ENCODE results near the gene DEFB124.
A peak's percentile ranks its signal among the peaks of the same experiment; 100 is the strongest.
"Not testable (repeated sequence)": the region's sequence is repeated elsewhere in the genome, so short reads cannot be mapped to it uniquely, and the experiment has no call there.

DEFB124 gene

DNA sequence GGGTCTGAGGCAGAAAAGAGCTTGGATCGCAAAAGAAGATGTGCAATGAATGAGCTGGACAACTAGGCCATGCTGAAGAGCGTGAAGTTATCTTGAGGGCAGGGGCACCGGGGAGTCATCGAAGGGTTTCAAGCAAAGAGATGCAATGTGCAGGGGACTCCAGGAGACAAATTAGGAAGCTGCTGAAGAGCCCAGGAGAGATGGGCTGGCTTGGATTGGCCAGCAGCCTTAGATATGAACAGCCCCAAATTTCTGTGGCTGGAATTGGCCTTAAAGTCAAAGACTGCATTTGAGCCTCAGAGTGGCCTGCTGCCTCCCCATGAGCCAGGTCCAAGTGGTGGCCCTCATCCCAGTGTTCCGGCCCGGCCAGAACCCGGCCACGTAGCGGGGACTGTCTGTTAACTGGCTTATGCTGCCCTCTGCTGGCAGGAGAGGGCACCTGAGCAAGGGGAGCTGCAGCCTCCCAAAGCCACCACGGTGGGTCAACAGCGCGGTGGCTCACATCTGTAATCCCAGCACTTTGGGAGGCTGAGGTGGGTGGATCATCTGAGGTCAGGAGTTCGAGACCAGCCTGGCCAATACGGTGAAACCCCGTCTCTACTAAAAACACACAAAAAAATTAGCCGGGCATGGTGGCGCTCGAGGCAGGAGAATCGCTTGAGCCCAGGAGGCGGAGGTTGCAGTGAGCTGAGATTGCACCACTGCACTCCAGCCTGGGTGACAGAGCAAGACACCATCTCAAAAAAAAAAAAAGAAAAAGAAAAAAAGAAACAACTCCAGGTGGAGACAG is 28.2 kb upstream of the DEFB124 start:
- not testable (repeated sequence) for H3K36me3 ChIP-seq (ENCODE audit: insufficient read depth, low read length); H3K9ac ChIP-seq (ENCODE audit: low read depth, low read length); H3K9me3 ChIP-seq (ENCODE audit: control insufficient read depth, insufficient read depth, low read length)
- H3K4me1 ChIP-seq (ENCODE audit: insufficient read depth, low read length): peaks cover 11% of the 10 kb centered on the region; the same call in 1 of the 2 replicates

DNA sequence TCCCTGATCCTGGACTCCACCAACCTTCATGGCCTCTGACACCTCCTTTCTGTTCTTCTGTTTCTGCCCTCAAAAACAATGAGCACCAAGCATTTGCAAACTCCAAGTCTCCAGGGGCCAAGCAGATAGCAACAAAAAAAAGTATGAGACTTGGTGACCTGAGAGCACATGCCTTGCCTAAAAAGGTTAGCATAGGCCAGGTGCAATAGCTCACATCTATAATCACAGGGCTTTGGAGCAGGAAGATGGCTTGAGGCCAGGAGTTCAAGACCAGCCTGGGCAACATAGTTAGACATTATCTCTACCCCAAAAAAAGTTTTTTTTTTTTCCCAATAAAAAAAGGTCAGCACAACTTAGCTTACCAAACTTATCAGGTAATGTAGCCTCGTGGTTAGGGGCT is 25.6 kb upstream of the DEFB124 start:
- Histone ChIP-seq H3K4me1 (ENCODE audit: insufficient read depth, low read length) (peaks cover 5% of the 10 kb centered on the region; the same call in 1 of the 2 replicates), H3K9me3 (ENCODE audit: control insufficient read depth, insufficient read depth, low read length) (no peaks in the 10 kb centered on the region), H3K9ac (ENCODE audit: low read depth, low read length) (no peak overlapping the region), H3K36me3 (ENCODE audit: insufficient read depth, low read length) (no peaks in the 10 kb centered on the region)

DNA sequence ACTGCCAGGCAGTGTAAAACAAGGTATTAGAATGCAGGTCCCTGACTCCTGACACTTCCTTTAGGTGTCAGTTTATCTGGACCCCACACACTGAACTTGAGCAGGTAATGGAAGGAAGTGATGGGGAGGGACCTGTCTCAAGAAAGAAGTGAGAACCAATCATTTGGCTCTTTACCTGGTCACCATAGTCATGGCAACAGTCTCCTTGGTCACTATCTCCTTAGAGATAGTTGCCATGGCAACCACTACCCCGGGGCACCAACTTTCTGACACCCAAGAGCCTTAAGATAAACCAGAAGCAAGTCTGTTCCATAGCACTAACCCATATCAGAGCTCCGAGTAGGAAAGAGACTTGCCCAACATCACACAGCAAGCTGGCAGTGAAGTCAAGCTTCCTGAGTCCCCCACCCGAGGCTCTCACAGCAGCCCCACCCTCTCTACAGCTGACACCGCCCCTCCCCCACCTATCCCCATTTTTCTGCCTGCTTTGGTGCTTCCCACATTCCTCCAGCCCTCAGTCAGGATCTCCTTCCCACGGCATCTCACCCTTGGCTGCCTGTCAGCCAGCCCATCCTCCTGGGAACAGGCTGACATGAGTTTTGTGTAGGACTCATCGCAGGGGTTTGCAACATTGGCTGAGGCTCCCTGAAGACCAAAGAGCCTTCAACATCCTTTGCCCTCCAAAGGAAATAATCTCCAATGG is 23.1 kb upstream of the DEFB124 start:
- Histone ChIP-seq H3K4me1 (ENCODE audit: insufficient read depth, low read length) (peaks cover 3% of the 10 kb centered on the region; the same call in 1 of the 2 replicates), H3K9ac (ENCODE audit: low read depth, low read length) (no peak overlapping the region), H3K36me3 (ENCODE audit: insufficient read depth, low read length) (no peaks in the 10 kb centered on the region), H3K9me3 (ENCODE audit: control insufficient read depth, insufficient read depth, low read length) (no peaks in the 10 kb centered on the region)

DNA sequence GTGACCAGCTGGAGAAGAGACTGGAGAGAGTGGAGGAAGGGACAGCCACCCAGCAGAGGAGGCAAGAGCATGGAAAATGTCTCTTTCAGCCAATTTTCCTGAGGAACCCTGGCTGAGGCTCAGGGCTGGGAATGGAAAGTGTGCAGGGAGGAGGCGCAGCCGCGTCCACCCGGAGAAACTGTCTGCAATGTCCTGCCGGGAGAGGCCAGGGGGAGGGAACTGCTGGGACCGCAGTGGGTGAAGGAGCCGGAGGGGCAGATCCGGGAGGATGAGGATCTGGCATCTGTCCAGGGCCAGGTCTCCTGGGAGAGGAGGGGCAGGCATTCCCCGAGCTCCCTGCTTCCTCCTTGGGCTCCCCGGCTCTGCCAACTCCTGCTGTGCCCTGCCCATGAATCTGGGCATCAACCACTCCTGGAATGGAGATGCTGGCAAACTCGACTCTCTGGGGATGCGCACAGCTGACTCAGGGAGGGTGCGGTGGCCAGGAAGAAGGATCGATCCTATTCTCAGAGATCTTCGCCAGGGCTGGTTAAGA is 21.9 kb upstream of the DEFB124 start:
- peaks cover 3% of the 10 kb centered on the region; the same call in 1 of the 2 replicates for H3K4me1 ChIP-seq (ENCODE audit: insufficient read depth, low read length)
- H3K36me3 ChIP-seq (ENCODE audit: insufficient read depth, low read length): no peaks in the 10 kb centered on the region
- no peak overlapping the region for H3K9ac ChIP-seq (ENCODE audit: low read depth, low read length)
- no peaks in the 10 kb centered on the region for H3K9me3 ChIP-seq (ENCODE audit: control insufficient read depth, insufficient read depth, low read length)

DNA sequence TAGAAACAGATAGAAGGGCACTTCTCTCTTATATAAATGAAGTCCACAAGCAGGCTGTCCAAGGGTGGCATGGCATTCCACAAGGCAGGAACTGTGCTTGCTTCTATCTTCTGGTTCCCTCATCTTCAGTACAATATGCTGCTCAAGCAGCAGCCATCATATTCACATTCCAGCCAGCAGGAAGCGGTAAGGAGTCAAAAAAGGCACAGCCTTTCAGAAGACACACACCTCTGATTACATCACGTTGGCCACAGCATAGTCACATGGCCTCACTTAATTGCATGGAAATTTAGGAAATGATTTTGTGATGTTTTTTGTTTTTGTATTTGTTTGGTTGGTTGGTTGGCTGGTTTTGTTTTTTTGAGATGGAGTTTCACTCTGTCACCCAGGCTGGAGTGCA is 19.2 kb upstream of the DEFB124 start:
- H3K9ac ChIP-seq (ENCODE audit: low read depth, low read length): no peak overlapping the region
- H3K9me3 ChIP-seq (ENCODE audit: control insufficient read depth, insufficient read depth, low read length): no peaks in the 10 kb centered on the region
- no peaks in the 10 kb centered on the region for H3K36me3 ChIP-seq (ENCODE audit: insufficient read depth, low read length)
- peaks cover 3% of the 10 kb centered on the region; the same call in 1 of the 2 replicates for H3K4me1 ChIP-seq (ENCODE audit: insufficient read depth, low read length)

DNA sequence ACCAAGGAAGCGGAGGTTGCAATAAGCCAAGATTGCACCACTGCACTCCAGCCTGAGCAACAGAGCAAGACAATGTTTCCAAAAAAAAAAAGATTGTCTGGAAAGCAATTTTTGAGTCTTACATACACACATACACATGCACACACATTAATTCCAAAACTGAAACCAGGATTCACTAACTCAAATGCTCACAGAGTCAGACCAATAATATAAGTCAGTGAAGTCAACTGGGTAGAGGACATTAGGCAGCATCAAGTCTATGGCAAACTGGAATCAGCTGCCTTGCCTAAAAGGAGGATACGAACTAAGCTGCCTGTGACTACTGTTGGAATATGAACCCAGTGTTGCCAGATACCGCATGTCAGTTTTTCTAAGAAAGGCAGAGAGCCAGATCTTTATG is 15.8 kb upstream of the DEFB124 start:
- no peaks in the 10 kb centered on the region for H3K9me3 ChIP-seq (ENCODE audit: control insufficient read depth, insufficient read depth, low read length)
- H3K36me3 ChIP-seq (ENCODE audit: insufficient read depth, low read length): no peaks in the 10 kb centered on the region
- H3K9ac ChIP-seq (ENCODE audit: low read depth, low read length): no peak overlapping the region
- no peaks in the 10 kb centered on the region; the same call in 1 of the 2 replicates for H3K4me1 ChIP-seq (ENCODE audit: insufficient read depth, low read length)

DNA sequence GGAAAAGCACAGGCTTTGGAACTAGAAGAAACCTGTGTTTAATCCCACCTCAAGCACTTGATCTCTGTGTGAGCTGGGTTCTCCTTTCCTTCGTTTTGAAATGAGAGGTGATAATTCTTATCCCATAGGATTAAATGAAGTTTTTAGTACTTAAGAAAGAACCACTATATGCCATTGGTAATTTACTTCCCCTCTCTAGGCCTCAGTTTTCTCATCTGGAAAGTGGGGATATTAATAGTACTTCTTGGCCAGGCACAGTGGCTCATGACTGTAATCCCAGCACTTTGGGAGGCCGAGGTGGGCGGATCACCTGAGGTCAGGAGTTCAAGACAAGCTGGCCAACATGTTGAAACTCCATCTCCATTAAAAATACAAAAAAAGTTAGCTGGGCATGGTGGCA is 14.2 kb upstream of the DEFB124 start:
- Histone ChIP-seq H3K4me1 (ENCODE audit: insufficient read depth, low read length) (no peaks in the 10 kb centered on the region; the same call in 1 of the 2 replicates), H3K9ac (ENCODE audit: low read depth, low read length) (no peak overlapping the region), H3K36me3 (ENCODE audit: insufficient read depth, low read length) (no peaks in the 10 kb centered on the region), H3K9me3 (ENCODE audit: control insufficient read depth, insufficient read depth, low read length) (no peaks in the 10 kb centered on the region)

DNA sequence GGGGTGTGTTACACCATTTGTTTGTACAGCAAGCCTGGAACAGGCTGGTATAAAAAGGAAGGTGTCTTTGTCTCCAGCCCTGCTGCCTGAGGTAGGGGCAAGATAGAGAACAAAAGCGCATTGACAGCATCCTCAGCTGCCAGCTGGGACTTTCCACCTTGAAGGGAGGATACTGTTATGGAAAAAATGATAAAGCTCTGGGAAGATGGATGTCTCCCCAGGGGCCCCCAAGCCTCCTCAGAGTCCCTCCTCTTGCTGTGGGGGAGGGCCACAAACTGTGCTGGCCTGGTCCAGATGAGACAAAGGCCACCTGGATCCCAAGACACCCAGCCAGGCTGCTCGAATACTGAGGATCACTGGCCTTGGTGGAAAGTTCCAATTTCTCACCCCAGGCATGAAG is 13.2 kb upstream of the DEFB124 start:
- H3K36me3 ChIP-seq (ENCODE audit: insufficient read depth, low read length): no peaks in the 10 kb centered on the region
- H3K9ac ChIP-seq (ENCODE audit: low read depth, low read length): no peak overlapping the region
- H3K9me3 ChIP-seq (ENCODE audit: control insufficient read depth, insufficient read depth, low read length): no peaks in the 10 kb centered on the region
- H3K4me1 ChIP-seq (ENCODE audit: insufficient read depth, low read length): no peaks in the 10 kb centered on the region; the same call in 1 of the 2 replicates

DNA sequence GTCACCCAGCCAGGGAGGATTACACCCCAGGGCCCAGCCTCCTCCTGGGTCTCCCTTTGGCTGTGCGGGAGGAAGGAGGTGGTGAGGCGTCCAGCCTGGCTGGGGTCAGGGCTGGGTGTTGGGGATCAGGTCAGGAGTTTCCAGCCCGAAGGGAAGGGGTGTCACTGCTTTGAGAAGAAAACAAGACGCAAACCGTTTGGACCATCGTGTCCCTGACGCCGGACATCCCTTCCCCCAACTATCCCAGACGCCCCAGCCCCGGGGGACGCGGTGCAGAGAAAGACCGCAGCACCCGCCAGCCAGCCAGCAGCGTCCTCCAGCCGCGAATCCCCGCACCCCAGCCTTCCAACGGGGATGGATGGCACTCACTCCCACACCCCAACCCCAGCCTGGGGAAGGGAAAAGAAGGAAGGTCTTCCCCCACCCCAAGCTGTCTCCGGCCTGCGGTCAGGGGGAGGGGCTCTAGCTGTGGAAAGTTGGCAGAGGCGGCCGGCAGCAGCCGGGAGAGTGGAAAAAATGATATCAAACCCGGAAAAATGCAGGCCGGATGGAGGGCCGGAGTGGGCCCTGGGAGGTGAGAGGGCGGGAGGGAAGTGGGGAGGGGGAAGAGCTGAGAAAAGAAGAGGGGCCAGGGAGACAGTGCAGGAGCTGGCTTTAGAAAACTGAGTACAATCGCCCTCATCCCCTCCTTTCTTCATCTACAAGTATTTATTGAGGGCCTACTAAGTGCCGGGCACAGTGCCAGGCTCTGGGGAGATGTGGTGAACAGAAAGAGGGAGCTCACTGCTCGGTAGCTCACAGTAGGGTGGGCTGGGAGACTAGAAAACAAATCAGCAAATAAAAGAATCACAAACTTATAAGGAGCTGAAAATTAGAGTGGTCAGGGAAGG is 10.8 kb upstream of the DEFB124 start:
- H3K4me1 ChIP-seq (ENCODE audit: insufficient read depth, low read length): no peaks in the 10 kb centered on the region; the same call in 1 of the 2 replicates
- no peaks in the 10 kb centered on the region for H3K9me3 ChIP-seq (ENCODE audit: control insufficient read depth, insufficient read depth, low read length)
- no peaks in the 10 kb centered on the region for H3K36me3 ChIP-seq (ENCODE audit: insufficient read depth, low read length)
- H3K9ac ChIP-seq (ENCODE audit: low read depth, low read length): peak overlapping the region; percentile 42; the same call in 1 of the 2 replicates

DNA sequence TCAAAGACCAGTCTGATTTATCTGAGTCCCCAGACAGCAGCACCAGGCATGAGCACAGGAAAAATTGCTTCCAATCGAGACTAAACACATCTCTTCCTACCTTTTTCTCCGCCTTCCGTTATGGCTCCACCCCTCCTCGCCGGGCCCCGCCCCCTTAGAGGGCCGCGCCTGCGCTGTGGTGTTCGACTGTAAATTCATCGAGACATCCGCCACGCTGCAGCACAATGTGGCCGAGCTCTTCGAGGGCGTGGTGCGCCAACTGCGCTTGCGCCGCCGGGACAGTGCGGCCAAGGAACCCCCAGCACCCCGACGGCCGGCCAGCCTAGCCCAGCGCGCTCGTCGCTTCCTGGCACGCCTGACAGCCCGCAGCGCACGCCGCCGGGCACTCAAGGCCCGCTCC is 9.1 kb upstream of the DEFB124 start:
- Histone ChIP-seq H3K4me1 (ENCODE audit: insufficient read depth, low read length) (no peaks in the 10 kb centered on the region; the same call in 1 of the 2 replicates), H3K36me3 (ENCODE audit: insufficient read depth, low read length) (no peaks in the 10 kb centered on the region), H3K9me3 (ENCODE audit: control insufficient read depth, insufficient read depth, low read length) (no peaks in the 10 kb centered on the region), H3K9ac (ENCODE audit: low read depth, low read length) (peak overlapping the region; percentile 27; the same call in 1 of the 2 replicates)

DNA sequence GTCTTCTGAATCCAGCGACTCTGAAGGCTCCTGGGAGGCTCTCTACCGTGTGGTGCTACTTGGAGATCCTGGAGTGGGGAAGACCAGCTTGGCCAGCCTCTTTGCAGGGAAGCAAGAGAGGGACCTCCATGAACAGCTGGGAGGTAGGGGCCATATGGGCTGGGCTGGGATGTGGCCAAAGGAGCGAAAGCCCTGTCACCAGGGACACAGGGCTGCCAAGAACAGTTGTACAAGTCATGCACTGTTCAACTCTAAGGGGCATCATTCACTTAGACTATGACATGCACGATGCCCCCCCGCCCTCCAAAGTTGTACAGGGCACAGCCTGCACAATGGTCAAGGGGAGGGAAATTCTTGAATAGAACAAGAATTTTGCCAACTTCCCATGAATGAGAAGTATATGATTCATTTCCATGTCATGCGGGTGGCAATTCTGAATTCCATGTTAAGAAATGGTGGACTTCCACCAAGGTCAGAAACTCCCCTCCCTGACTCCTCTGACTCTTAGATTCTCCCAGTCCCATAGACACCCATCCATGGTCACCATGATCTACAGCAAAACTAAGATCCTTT is 1.8 kb upstream of the DEFB124 start:
- Histone ChIP-seq H3K4me1 (ENCODE audit: insufficient read depth, low read length) (no peaks in the 10 kb centered on the region; the same call in 1 of the 2 replicates), H3K36me3 (ENCODE audit: insufficient read depth, low read length) (no peaks in the 10 kb centered on the region), H3K9me3 (ENCODE audit: control insufficient read depth, insufficient read depth, low read length) (no peaks in the 10 kb centered on the region), H3K9ac (ENCODE audit: low read depth, low read length) (no peak overlapping the region)

DNA sequence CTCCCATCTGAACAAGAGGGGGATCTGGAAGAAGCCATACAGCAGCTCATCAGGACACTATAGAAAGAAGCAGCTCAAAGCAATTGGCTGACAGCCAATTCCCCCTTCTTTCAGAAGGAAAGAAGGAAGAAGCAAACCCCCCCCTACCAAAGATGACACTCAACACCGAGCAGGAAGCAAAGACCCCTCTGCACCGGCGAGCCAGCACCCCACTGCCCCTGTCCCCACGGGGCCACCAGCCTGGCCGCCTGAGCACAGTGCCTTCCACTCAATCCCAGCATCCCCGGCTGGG is 1.3 kb upstream of the DEFB124 start:
- no peaks in the 10 kb centered on the region for H3K36me3 ChIP-seq (ENCODE audit: insufficient read depth, low read length)
- no peaks in the 10 kb centered on the region; the same call in 1 of the 2 replicates for H3K4me1 ChIP-seq (ENCODE audit: insufficient read depth, low read length)
- no peak overlapping the region for H3K9ac ChIP-seq (ENCODE audit: low read depth, low read length)
- H3K9me3 ChIP-seq (ENCODE audit: control insufficient read depth, insufficient read depth, low read length): no peaks in the 10 kb centered on the region

DNA sequence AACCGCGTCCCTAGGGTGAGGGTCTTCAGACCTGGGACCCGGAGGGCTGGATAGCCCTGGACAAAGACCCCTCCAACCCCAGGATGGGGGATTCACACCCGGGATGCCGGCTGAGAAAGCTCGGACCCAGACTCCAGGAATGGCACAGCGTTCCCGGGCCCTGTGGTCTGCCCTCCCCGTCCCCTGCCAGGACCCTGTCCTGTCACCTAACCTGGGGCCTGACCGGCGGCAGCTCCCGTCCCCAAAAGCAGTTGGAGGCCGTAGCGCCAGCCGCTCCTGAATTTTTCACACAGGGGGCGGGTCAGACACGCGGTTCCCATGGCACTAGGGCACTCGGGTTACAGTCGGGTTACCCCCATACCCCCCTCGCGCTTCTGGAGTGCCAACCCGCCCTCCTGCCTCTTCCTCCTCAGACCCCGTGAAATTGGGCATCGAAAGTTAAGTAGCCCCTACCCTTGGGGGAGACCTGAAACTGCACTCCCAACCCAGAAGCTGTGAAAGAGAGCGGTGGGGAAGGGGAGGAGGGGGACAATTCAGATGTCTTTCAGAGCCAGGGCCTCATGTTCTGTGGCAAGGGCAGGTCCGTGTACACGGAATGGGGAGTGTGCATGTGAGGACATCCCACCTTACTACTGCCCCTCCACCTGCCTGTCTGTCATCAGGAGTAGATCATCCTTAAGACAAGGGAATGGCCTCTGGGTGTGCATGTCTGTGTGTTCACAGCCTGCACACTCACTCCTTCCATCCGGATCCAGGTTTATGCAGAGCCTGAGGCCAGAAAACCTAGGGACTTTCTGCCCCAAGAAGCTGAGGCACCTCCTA is 756 bp upstream of the DEFB124 start:
- Histone ChIP-seq H3K4me1 (ENCODE audit: insufficient read depth, low read length) (no peaks in the 10 kb centered on the region; the same call in 1 of the 2 replicates), H3K9me3 (ENCODE audit: control insufficient read depth, insufficient read depth, low read length) (no peaks in the 10 kb centered on the region), H3K9ac (ENCODE audit: low read depth, low read length) (peak overlapping the region; percentile 82), H3K36me3 (ENCODE audit: insufficient read depth, low read length) (no peaks in the 10 kb centered on the region)

All from ES-I3 (cell line).